Cardiac muscle cell (in vitro differentiated cells and primary cell): ENCODE results near the gene ALPG. TPM values are rescaled to one million over a fixed set of nuclear protein-coding genes. Genes with fewer than 3 reads are reported as not detected.

Experiments used
- DNase-seq, 2 donors: peaks; one replicate each; pipeline versions ENCODE4 v3.0.0 to v3.0.0-alpha.2; 2010 to 2017; ENCODE audit warnings: low read depth in 1 of 2, low spot score in 1 of 2
- H3K27ac ChIP-seq: fragments of 200-600 bp; sonication (generic); 2 replicates; pipeline ENCODE4 v1.5.1; 2016
- H3K27me3 ChIP-seq: fragments of 200-600 bp; sonication (generic); 2 replicates; pipeline ENCODE4 v1.6.0; 2016; ENCODE audit warnings: control low read depth
- H3K36me3 ChIP-seq: fragments of 200-600 bp; sonication (generic); 2 replicates; pipeline ENCODE4 v1.5.1; 2016; ENCODE audit warnings: control low read depth
- H3K4me1 ChIP-seq: fragments of 200-600 bp; sonication (generic); 2 replicates; pipeline ENCODE4 v1.8.1; 2017; ENCODE audit warnings: low read depth, mild to moderate bottlenecking, mixed run types
- H3K4me3 ChIP-seq: fragments of 200-600 bp; sonication (generic); 2 replicates; pipeline ENCODE4 v1.5.1; 2016; ENCODE audit warnings: mild to moderate bottlenecking
- H3K9me3 ChIP-seq: fragments of 200-600 bp; sonication (generic); 2 replicates; pipeline ENCODE4 v1.5.1; 2017; ENCODE audit warnings: low read depth, mild to moderate bottlenecking, control low read depth
- polyA plus RNA-seq: library from polyadenylated mRNA; unstranded; fragments of >200 nt; fragmentation: Nextera tagmentation; extraction: Ambion mirVana; gene quantifications from 2 replicates; pipeline ENCODE4 v1.2.1, GENCODE V29; 2016
- total RNA-seq: library from RNA; depleted of rRNA; stranded (reverse); fragments of >200 nt; gene quantifications from 2 replicates; pipeline ENCODE4 v1.2.3, GENCODE V29; 2016
- TF ChIP-seq, protein P1 (sequence below): IDR thresholded peaks from 2 replicates; pipeline ENCODE4 v1.5.1; 2012; ENCODE audit warnings: low read depth, mild to moderate bottlenecking, low read length

ALPG gene
- total and polyA plus RNA-seq, 2 experiments from 2014 or later: not detected

DNA sequence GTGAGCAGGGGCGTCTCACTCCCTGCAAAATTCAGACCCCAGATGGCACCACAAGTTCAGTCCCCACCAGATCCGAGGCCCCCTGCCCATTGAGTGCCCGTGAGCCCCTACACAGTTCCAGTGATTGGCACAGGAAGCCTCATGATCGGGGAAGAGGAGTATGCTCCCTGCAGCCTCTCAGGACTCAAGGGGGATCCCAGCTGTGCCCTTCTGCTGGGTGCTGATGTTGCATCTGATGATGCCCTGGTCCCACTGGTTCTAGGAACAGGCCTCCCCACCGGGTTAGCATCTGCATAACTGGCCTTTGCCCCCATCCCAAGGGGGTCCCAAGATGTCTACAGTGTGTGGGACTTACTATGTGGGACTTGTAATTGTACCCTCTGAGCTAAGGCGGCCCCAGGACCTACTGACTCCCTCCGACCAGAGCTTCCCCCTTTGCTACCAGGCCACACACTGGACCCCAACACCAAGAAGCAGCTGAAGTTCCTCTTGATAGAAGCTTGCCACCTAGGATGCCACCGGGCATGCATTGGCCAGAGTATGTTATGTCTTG, 8.6 kb downstream of the ALPG start:
- Histone ChIP-seq H3K4me3 (no peak overlapping the region), H3K36me3 (no peaks in the 10 kb centered on the region), H3K9me3 (no peaks in the 10 kb centered on the region), H3K4me1 (no peaks in the 10 kb centered on the region), H3K27me3 (peaks cover 96% of the 10 kb centered on the region), H3K27ac (no peak overlapping the region)
- no peak for DNase-seq
- TF ChIP-seq, protein P1, sequence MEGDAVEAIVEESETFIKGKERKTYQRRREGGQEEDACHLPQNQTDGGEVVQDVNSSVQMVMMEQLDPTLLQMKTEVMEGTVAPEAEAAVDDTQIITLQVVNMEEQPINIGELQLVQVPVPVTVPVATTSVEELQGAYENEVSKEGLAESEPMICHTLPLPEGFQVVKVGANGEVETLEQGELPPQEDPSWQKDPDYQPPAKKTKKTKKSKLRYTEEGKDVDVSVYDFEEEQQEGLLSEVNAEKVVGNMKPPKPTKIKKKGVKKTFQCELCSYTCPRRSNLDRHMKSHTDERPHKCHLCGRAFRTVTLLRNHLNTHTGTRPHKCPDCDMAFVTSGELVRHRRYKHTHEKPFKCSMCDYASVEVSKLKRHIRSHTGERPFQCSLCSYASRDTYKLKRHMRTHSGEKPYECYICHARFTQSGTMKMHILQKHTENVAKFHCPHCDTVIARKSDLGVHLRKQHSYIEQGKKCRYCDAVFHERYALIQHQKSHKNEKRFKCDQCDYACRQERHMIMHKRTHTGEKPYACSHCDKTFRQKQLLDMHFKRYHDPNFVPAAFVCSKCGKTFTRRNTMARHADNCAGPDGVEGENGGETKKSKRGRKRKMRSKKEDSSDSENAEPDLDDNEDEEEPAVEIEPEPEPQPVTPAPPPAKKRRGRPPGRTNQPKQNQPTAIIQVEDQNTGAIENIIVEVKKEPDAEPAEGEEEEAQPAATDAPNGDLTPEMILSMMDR: no peak

DNA sequence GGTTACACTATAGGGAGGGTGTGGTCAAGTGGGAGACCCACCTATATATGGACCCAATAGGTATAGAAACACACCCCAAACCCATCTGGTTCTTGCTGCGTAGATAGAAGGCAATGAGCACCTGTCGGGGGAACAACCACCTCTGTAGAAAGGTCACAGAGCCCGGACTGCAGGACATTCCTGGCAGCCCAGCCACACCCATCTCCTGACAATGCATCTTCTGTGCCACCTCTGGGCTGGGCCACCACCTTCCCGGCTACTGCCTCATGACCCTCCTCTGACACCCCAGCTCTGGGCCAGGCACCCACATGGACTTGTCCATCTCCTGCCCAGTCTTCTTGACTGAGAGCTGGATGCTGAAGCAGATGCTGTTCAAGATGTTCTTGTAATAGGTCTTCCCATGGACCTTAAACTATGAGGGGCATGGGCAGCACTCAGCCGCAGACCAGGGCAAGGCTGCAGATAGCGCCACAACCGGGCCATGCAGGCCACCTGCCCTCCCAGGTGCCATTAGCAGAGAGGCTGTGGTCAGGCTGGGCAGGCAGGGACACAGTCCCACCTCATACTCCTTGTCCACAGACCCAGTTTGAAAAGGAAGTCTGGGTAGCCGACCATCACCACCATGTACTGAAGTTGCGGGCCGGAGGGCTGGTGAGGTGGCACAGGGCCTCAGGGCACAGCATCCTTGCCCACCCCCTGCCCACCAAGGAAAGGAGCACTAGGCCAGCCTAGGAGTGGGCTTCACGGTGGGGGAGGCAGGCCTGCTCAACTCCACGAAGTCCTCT, 9.3 kb downstream of the ALPG start:
- H3K27me3 ChIP-seq: peaks cover 96% of the 10 kb centered on the region
- no peaks in the 10 kb centered on the region for H3K9me3 ChIP-seq
- no peaks in the 10 kb centered on the region for H3K36me3 ChIP-seq
- no peak for DNase-seq
- TF ChIP-seq, protein P1: no peak
- H3K27ac ChIP-seq: no peak overlapping the region
- no peaks in the 10 kb centered on the region for H3K4me1 ChIP-seq
- H3K4me3 ChIP-seq: no peak overlapping the region

DNA sequence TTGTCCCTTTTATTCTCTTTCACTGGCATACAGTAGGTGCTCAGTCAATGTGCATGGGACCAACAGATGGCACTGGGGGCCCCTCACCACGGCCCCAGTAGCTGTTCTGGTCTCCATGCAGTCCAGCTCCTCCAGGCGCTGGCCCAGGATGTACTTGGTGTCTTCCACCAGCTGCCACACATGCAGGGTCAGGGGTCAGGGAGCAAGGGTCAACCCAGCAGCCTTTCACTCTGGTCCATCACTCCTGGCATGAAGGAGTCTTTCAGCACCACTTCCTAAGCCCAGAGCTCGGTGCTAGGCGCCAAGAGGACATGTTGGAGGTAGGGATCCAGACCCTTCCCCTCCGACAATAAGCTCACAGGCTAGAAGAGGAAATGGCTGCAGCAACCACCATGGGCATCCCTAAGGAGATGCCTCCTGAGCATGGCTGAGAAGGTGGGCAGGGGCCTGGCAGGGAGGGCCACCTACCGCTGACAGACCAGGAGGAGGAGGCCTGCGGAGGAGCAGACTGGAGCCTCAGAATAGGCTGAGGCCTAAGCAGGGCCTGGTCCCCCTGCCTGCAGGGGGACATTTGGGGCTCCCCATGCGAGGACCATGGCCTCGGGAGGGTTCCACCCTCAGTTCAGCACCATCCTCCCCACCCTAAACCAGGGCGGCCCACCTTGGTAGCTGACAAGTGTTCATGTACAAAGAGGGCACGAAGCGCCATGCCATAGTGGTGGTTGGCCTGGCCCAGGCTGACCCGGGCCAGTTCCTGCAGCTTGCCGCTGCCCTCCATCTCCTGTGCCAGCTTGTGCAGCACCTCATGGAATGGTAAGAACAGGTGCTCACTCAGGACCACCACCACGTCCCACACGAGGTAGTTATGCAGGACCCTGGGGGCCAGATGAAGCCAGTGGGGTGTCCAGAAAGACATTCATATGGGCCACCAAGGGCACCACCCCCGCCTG, 10.2 kb downstream of the ALPG start:
- DNase-seq: no peak

DNA sequence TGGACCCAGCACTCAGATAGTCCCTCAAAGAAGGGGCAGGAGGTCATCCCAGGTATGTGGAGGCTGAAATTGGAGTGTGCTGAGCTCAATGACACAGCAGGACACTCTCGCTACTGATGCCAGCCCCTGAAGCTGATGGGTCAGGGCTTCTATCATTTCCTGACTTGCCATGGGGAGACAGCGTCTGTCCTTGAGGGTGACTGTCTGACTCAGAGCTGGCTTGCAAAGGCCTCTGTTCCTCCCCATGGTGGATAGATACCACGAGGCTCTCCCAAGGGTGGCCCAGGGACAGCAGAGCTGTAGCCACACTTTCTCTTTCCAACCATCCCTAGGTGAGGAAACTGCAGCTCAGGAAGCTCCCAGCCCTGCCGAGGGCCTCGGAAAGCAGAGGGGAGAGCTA, 10.8 kb downstream of the ALPG start:
- TF ChIP-seq, protein P1: no peak
- no peak overlapping the region for H3K4me3 ChIP-seq
- DNase-seq: no peak
- H3K9me3 ChIP-seq: no peaks in the 10 kb centered on the region
- peaks cover 97% of the 10 kb centered on the region for H3K27me3 ChIP-seq
- H3K36me3 ChIP-seq: no peaks in the 10 kb centered on the region
- H3K27ac ChIP-seq: no peak overlapping the region
- H3K4me1 ChIP-seq: no peaks in the 10 kb centered on the region

More for the DNA sequence above, 10.2 kb downstream of the ALPG start:
- no peaks in the 10 kb centered on the region for H3K36me3 ChIP-seq
- H3K9me3 ChIP-seq: no peaks in the 10 kb centered on the region
- H3K4me1 ChIP-seq: no peaks in the 10 kb centered on the region
- H3K27ac ChIP-seq: no peak overlapping the region
- TF ChIP-seq, protein P1: no peak
- H3K27me3 ChIP-seq: peaks cover 97% of the 10 kb centered on the region
- no peak overlapping the region for H3K4me3 ChIP-seq

DNA sequence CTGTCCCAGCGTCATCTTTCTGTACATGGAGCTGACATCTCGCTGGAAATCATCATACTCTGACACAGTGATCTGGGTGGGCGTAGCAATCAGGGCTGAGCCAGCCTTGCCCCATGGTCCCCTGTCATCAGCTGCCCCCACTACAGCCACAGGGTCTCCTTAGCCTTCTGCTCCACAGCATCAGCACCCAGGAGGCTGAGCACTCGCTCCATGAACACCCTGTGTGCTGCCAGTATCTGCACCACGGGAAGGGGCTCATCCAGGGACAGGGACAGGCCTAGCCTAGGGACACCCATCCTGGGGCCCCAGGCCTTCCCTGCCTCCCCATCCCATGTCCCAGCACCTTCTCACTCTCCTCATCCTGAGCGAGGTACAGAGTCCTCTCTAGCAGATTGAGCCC, 11.4 kb downstream of the ALPG start:
- no peak for DNase-seq
- Histone ChIP-seq H3K4me3 (no peak overlapping the region), H3K9me3 (no peaks in the 10 kb centered on the region), H3K36me3 (no peaks in the 10 kb centered on the region), H3K27me3 (peaks cover 97% of the 10 kb centered on the region), H3K4me1 (no peaks in the 10 kb centered on the region), H3K27ac (no peak overlapping the region)
- TF ChIP-seq, protein P1: no peak
